Activated CD8-positive, alpha-beta memory T cell treated with anti-CD3 and anti-CD28 coated beads for 1 hour (primary cell): Measurements from ENCODE around the gene LBX2.

Experiments used
- DNase-seq, 2 donors: peaks; one replicate each; pipeline ENCODE4 v3.0.0-alpha.2; 2020; ENCODE audit warnings: low read depth in 1 of 2; ENCODE audit errors: extremely low read depth in 1 of 2

The LBX2 gene

GRCh38 chr2:74458132-74458937, 41.1 kb downstream of the LBX2 start, which contains the start of gene WBP1:
WBP1 (plus strand) TSS chr2:74458438; CDS start chr2:74458603, 165 bp downstream.
- peak; percentile 94 to 99 for DNase-seq

- peak; percentile 58 to 73 for DNase-seq
Observed at GRCh38 chr2:74457549-74458131, 41.8 kb downstream of the LBX2 start.

DNA sequence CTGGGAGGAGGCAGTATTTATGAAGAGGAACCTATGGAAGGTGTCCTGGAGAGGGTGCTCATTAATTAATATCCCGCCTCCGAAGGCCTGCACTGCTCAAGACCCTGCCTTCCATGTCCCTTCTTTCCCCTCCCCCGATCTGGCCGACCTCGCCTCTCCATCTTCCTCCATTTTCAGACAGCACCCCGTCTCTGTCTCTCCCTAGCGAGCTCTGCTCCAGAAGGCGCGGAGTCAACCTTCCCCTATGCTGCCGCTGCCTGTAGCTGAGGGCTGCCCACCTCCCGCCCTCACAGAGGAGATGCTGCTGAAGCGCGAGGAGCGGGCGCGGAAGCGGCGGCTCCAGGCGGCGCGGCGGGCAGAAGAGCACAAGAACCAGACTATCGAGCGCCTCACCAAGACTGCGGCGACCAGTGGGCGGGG, 42.3 kb downstream of the LBX2 start:
- DNase-seq: no peak

DNA sequence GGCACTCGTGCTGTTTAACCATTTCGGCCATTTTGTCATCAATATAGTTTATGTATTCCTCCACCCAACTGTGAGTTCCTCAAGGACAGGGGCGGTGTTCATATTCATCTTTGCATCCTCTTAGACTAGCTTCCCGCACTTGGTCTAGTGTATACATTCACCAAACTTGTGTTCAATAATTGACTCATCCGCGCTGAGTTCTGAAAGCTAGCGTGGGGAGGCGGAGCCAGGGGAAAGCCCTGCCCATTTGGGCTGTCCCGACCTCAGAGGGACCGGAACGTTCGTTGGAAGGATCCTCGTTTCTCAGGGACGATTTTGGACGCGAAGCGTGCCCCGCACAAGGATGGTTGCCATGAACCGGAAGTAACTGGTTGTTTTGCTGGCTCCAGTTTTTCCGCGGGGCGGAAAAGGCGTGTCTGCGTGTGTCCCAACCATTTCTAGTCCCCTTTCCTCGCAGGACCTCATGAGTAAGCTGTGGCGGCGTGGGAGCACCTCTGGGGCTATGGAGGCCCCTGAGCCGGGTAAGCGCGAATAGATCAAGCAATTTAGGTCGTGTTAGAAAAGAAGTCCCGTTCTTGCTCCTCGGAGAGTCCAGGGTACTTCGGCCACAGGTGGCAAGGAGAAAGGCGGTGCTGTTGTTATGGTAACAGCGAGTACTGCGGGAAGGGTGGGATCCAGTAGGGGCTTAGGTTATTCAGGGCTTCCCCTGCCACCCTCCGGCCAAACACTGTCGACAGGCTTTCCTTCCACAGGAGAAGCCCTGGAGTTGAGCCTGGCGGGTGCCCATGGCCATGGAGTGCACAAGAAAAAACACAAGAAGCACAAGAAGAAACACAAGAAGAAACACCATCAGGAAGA, 44.5 kb downstream of the LBX2 start, which contains the start of gene INO80B:
Gene INO80B, plus strand, starts transcription at position 434 of the 858 bp plus-strand sequence. Its CDS starts 30 bp downstream, at position 464.
- peak; percentile 89 to 94 for DNase-seq

- DNase-seq: no peak
Observed at GRCh38 chr2:74450570-74451190, 48.7 kb downstream of the LBX2 start.

GRCh38 chr2:74448771-74449170, 50.6 kb downstream of the LBX2 start:
- no peak for DNase-seq
